ENCODE results near the gene WDR11.

DNA sequence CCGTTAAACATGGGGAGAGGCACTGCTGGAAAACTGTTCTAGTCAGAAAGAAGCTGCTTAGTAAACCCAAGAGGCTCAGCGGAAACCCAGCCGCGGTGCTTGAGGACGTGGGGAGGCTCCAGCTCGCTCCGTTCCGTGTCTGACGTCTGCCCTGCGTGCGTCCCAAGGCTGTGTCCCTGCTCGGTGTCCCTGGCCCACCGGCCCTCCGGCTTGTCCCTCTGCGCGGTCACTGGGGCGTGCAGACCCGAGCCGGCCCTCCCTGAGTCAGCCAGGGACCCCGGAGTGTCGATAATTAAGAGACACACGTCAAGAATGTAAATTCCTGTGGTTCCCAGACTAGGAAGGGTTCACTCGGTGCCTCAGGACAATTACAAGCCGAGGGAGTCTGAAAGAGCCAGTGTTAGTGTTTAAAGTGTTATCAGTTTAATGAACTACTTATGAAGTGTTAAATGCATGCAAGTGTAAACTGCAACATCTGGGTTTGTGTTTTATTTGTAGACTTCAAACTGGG is 98.9 kb downstream of the WDR11 start:
- TF ChIP-seq CTCF (IDR thresholded peaks at IDR 0.05) (no peak), POLR2A (IDR thresholded peaks at IDR 0.05) (no peak)

Data from prostate gland (tissue), 2 donors.